Stimulated activated CD8-positive, alpha-beta memory T cell treated with anti-CD3 and anti-CD28 coated beads, Interleukin-7, amount 100 ng/mL, for 48 hours (primary cell): ENCODE results near the gene PCDHA7.
"Not testable (repeated sequence)": the region's sequence is repeated elsewhere in the genome, so short reads cannot be mapped to it uniquely, and the experiment has no call there.

Source experiments
- DNase-seq, 2 donors: peaks; one replicate each; pipeline ENCODE4 v3.0.0-alpha.2; 2020; ENCODE audit warnings: low read depth in 1 of 2; ENCODE audit errors: extremely low read depth in 1 of 2

The PCDHA7 gene, protein sequence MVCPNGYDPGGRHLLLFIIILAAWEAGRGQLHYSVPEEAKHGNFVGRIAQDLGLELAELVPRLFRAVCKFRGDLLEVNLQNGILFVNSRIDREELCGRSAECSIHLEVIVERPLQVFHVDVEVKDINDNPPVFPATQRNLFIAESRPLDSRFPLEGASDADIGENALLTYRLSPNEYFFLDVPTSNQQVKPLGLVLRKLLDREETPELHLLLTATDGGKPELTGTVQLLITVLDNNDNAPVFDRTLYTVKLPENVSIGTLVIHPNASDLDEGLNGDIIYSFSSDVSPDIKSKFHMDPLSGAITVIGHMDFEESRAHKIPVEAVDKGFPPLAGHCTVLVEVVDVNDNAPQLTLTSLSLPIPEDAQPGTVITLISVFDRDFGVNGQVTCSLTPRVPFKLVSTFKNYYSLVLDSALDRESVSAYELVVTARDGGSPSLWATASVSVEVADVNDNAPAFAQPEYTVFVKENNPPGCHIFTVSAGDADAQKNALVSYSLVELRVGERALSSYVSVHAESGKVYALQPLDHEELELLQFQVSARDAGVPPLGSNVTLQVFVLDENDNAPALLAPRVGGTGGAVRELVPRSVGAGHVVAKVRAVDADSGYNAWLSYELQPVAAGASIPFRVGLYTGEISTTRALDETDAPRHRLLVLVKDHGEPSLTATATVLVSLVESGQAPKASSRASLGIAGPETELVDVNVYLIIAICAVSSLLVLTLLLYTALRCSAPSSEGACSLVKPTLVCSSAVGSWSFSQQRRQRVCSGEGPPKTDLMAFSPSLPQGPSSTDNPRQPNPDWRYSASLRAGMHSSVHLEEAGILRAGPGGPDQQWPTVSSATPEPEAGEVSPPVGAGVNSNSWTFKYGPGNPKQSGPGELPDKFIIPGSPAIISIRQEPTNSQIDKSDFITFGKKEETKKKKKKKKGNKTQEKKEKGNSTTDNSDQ

DNA sequence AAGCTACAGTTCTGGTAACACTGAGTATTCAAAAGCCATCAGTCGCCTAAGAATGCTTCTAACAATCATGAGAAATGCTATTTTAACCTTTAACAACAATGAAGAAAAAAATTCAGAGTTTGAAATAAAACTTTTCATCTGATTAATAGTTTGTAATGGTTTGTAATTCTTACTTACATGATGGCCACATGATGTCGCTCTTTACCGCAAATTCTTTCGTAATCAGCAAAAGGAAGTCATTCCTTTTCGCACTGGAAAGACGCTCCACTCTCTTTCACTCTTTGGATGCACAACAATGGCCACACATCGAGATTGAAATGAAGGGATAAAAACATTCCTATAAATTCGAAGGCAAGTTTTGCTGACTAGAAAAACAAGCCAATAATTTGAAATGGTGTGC lies at the start of gene PCDHA7:
PCDHA7 (plus strand) TSS at position 277 of the 400 bp plus-strand sequence; CDS start at position 392, 115 bp downstream.
- no peak for DNase-seq

DNA sequence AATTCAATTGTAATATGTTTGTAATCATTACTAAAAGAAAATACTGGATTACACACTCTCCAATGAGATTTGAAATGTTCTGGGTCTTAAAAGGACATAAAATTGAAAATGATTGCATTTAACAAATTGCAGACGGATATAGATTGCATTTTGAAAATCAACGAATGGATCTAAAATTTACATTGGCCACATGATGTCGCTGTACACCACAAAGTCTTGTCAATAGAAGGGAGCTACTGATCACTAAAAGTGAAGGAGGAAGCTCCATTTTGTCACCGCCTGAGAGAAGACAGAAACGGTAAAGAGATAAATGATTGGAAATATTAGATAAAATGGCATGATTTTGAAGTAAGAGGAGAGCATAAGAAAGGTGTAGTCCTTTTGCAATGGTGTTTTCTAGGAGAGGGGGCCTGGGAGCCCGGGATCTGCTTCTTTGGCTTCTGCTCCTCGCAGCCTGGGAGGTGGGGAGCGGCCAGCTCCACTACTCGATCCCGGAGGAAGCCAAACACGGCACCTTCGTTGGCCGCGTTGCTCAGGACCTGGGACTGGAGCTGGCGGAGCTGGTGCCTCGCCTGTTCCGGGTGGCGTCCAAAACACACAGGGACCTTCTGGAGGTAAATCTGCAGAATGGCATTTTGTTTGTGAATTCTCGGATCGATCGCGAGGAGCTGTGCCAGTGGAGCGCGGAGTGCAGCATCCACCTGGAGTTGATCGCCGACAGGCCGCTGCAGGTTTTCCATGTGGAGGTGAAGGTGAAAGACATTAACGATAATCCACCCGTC lies 48.0 kb upstream of the PCDHA7 start, which contains the start of gene PCDHA1:
PCDHA1 (plus strand) TSS at position 236 of the 782 bp plus-strand sequence.
- DNase-seq: no peak

DNA sequence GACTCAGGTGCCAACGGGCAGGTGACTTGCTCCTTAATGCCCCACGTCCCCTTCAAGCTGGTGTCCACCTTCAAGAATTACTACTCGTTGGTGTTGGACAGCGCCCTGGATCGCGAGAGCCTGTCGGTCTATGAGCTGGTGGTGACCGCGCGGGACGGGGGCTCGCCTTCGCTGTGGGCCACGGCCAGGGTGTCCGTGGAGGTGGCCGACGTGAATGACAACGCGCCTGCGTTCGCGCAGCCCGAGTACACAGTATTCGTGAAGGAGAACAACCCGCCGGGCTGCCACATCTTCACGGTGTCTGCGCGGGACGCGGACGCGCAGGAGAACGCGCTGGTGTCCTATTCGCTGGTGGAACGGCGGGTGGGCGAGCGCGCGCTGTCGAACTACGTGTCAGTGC lies 46.6 kb upstream of the PCDHA7 start:
- DNase-seq: not testable (repeated sequence)

DNA sequence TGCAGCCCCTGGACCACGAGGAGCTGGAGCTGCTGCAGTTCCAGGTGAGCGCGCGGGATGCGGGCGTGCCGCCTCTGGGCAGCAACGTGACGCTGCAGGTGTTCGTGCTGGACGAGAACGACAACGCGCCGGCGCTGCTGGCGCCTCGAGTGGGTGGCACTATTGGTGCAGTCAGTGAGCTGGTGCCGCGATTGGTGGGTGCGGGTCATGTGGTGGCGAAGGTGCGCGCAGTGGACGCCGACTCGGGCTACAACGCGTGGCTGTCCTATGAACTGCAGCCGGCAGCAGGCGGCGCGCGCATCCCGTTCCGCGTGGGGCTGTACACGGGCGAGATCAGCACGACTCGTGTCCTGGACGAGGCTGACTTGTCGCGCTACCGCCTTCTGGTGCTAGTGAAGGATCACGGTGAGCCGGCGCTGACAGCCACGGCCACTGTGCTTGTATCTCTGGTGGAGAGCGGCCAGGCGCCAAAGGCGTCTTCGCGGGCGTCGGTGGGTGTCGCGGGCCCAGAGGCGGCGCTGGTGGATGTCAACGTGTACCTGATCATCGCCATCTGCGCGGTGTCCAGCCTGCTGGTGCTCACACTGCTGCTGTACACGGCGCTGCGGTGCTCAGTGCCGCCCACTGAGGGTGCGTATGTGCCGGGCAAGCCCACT lies 46.1 kb upstream of the PCDHA7 start:
- not testable (repeated sequence) for DNase-seq

DNA sequence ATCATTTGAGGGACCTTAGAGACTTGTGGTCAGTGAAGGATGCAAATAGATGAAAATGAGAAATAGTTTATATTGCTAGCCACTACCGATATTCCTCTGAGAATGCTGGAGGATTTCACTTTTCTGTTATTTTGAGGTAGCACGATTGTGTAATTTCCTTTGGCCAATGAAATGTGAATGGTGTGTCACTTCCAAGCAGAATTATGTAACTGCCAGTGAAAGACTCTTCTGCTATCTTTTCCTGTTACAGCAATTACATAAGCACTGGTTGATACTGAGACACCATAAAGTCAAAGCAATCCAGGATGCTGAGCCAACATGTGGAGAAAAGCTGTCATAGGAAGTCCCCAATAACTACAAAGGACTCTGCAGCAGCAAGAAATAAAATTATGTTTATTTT lies 43.0 kb upstream of the PCDHA7 start:
- DNase-seq: no peak

DNA sequence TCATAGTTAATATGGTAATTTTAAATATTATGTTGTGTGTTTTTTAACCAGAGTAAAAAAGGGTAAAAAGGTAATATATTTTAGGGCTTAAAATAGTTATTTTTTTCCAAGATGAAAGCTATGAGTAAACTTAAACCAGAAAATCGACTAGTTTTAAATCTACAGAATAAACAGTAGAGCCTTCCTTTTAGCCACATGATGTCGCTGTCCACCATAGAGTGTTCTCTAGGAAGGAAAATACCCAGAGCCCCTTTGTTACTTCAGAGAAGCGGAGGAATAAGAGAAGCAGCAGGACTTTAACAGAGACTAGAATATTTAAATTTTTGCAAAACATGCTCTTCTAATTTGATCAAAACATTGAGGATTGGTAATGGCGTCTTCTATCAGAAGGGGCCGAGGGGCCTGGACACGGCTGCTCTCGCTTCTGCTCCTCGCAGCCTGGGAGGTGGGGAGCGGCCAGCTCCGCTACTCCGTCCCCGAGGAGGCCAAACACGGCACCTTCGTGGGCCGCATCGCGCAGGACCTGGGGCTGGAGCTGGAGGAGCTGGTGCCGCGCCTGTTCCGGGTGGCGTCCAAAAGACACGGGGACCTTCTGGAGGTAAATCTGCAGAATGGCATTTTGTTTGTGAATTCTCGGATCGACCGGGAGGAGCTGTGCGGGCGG lies 39.3 kb upstream of the PCDHA7 start, which contains the start of gene PCDHA2:
PCDHA2 (plus strand) TSS at position 258 of the 664 bp plus-strand sequence.
- DNase-seq: no peak

DNA sequence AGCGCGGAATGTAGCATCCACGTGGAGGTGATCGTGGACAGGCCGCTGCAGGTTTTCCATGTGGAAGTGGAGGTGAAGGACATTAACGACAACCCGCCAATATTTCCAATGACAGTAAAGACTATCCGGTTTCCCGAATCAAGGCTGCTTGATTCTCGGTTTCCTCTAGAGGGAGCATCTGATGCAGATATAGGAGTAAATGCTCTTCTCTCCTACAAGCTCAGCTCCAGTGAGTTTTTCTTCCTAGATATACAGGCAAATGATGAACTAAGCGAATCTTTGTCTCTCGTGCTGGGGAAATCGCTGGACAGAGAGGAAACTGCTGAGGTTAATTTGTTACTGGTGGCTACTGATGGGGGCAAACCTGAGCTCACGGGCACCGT lies 38.8 kb upstream of the PCDHA7 start:
- no peak for DNase-seq

DNA sequence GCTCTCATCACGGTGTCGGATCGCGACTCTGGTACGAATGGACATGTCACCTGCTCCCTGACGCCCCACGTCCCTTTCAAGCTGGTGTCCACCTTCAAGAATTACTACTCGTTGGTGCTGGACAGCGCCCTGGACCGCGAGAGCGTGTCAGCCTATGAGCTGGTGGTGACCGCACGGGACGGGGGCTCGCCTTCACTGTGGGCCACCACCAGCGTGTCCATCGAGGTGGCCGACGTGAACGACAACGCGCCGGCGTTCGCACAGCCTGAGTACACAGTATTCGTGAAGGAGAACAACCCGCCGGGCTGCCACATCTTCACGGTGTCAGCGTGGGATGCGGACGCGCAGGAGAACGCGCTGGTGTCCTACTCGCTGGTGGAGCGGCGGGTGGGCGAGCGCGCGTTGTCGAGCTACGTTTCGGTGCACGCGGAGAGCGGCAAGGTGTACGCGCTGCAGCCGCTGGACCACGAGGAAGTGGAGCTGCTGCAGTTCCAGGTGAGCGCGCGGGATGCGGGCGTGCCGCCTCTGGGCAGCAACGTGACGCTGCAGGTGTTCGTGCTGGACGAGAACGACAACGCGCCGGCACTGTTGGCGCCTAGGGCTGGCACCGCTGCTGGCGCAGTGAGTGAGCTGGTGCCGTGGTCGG lies 37.9 kb upstream of the PCDHA7 start:
- not testable (repeated sequence) for DNase-seq

DNA sequence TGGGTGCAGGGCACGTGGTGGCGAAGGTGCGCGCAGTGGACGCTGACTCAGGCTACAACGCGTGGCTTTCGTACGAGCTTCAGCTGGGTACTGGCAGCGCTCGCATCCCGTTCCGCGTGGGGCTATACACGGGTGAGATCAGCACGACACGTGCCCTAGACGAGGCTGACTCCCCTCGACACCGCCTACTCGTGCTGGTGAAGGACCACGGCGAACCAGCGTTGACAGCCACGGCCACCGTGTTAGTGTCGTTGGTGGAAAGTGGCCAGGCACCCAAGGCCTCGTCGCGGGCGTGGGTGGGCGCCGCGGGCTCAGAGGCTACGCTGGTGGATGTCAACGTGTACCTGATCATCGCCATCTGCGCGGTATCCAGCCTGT lies 37.4 kb upstream of the PCDHA7 start:
- no peak for DNase-seq

DNA sequence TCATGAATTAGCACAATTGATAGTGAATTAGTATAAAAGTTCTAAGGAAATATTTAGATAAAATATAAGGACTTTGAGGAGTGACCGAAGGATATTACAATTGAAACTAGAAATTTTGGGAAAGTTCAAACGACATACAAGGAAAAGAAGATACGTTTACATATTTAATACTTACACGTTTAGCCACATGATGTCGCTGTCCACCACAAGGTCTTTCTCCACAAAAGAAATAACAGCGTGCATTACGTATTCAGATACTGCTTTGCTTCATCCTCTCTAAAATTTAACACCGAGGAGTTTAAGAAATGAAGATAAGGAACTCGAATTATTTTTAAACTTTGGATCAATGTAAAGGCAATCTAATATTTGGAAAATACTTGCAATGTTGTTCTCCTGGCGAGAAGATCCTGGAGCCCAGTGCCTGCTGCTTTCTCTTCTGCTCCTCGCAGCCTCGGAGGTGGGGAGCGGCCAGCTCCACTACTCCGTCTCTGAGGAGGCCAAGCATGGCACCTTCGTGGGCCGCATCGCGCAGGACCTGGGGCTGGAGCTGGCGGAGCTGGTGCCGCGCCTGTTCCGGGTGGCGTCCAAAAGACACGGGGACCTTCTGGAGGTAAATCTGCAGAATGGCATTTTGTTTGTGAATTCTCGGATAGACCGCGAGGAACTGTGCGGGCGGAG lies 33.1 kb upstream of the PCDHA7 start, which contains the start of gene PCDHA3:
PCDHA3 (plus strand) TSS at position 242 of the 678 bp plus-strand sequence.
- no peak for DNase-seq

DNA sequence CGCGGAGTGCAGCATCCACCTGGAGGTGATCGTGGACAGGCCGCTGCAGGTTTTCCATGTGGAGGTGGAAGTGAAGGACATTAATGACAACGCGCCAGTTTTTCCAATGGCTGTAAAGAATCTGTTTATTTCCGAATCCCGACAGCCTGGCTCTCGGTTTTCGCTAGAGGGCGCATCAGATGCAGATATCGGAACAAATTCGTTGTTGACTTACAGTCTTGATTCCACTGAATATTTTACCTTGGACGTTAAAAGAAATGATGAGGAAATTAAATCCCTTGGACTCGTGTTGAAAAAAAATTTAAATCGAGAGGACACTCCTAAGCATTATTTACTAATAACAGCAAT lies 32.6 kb upstream of the PCDHA7 start:
- no peak for DNase-seq

DNA sequence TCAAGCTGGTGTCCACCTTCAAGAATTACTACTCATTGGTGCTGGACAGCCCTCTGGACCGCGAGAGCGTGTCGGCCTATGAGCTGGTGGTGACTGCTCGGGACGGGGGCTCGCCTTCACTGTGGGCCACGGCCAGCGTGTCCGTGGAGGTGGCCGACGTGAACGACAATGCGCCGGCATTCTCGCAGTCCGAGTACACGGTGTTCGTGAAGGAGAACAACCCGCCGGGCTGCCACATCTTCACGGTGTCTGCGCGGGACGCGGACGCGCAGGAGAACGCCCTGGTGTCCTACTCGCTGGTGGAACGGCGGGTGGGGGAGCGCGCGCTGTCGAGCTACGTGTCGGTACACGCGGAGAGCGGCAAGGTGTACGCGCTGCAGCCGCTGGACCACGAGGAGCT lies 31.7 kb upstream of the PCDHA7 start:
- not testable (repeated sequence) for DNase-seq

DNA sequence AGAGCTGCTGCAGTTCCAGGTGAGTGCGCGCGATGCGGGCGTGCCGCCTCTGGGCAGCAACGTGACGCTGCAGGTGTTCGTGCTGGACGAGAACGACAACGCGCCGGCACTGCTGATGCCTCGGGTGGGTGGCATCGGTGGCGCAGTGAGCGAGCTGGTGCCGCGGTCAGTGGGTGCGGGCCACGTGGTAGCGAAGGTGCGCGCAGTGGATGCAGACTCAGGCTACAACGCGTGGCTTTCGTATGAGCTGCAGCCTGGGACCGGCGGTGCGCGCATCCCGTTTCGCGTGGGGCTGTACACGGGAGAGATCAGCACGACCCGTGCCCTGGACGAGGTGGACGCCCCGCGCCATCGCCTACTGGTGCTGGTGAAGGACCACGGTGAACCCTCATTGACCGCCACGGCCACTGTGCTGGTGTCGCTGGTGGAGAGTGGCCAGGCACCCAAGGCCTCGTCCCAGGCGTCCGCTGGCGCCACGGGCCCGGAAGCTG lies 31.2 kb upstream of the PCDHA7 start:
- no peak for DNase-seq

DNA sequence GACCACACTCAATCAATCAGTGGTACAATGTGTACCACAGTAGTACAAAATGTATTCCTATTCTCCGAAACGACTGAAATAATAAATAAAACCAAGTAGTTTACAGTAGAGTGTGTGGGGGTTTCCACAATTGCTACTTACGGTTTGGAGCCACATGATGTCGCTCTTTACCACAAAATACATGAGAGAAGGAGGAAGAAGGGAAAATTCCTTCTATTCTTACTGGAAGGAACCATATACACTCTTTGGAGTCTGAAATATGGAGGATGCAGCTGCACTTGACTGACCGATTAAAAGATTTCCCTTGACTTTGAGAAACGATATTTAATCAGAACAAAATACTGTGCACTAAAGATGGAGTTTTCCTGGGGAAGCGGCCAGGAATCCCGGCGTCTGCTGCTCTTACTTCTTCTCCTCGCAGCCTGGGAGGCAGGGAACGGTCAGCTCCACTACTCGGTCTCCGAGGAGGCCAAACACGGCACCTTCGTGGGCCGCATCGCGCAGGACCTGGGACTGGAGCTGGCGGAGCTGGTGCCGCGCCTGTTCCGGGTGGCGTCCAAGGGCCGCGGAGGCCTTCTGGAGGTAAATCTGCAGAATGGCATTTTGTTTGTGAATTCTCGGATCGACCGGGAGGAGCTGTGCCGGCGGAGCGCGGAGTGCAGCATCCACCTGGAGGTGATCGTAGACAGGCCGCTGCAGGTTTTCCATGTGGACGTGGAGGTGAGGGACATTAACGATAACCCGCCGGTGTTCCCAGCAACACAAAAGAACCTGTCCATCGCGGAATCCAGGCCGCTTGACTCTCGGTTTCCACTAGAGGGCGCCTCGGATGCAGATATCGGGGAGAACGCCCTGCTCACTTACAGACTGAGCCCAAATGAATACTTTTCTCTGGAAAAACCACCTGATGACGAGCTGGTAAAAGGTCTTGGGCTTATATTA lies 27.0 kb upstream of the PCDHA7 start, which contains the start of gene PCDHA4:
PCDHA4 (plus strand) TSS at position 235 of the 942 bp plus-strand sequence.
- DNase-seq: no peak

DNA sequence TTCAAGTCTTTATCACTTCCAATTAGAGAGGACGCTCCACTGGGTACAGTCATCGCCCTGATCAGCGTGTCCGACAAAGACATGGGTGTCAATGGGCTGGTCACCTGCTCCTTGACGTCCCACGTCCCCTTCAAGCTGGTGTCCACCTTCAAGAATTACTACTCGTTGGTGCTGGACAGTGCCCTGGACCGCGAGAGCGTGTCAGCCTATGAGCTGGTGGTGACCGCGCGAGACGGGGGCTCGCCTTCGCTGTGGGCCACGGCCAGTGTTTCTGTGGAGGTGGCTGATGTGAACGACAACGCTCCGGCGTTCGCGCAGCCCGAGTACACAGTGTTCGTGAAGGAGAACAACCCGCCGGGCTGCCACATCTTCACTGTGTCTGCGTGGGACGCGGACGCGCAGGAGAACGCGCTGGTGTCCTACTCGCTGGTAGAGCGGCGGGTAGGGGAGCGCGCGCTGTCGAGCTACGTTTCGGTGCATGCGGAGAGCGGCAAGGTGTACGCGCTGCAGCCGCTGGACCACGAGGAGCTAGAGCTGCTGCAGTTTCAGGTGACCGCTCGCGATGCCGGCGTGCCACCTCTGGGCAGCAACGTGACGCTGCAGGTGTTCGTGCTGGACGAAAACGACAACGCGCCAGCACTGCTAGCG lies 25.7 kb upstream of the PCDHA7 start:
- not testable (repeated sequence) for DNase-seq

DNA sequence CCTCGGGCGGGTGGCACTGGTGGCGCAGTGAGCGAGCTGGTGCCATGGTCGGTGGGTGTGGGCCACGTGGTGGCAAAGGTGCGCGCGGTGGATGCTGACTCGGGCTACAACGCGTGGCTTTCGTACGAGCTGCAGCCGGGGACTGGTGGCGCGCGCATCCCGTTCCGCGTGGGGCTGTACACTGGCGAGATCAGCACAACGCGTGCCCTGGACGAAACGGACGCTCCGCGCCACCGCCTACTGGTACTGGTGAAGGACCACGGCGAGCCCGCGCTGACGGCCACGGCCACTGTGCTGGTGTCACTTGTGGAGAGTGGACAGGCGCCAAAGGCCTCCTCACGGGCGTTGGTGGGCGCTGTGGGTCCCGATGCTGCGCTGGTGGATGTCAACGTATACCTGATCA lies 25.2 kb upstream of the PCDHA7 start:
- no peak for DNase-seq
